Neuron (in vitro differentiated cells): ENCODE measurements around the gene SLC30A5.
"Not testable (repeated sequence)": the region's sequence is repeated elsewhere in the genome, so short reads cannot be mapped to it uniquely, and the experiment has no call there.

Experiments
- H2AFZ ChIP-seq: one replicate; pipeline ENCODE4 v1.6.1; 2013; ENCODE audit warnings: low read depth, mild to moderate bottlenecking, inconsistent platforms, low read length, moderate library complexity
- H3K27me3 ChIP-seq: one replicate; pipeline ENCODE4 v1.6.1; 2013; ENCODE audit warnings: low read length; ENCODE audit not compliant: insufficient read depth
- H3K36me3 ChIP-seq: one replicate; pipeline ENCODE4 v1.6.1; 2013; ENCODE audit warnings: low read length; ENCODE audit not compliant: insufficient read depth
- H3K4me1 ChIP-seq: one replicate; pipeline ENCODE4 v1.6.1; 2013; ENCODE audit warnings: low read length; ENCODE audit not compliant: insufficient read depth
- H3K4me3 ChIP-seq: 2 replicates; pipeline ENCODE4 v1.5.1; 2013; ENCODE audit warnings: mild to moderate bottlenecking, low read length, moderate library complexity
- H3K9me3 ChIP-seq: one replicate; pipeline ENCODE4 v1.6.1; 2013; ENCODE audit warnings: low read length

Gene SLC30A5

DNA sequence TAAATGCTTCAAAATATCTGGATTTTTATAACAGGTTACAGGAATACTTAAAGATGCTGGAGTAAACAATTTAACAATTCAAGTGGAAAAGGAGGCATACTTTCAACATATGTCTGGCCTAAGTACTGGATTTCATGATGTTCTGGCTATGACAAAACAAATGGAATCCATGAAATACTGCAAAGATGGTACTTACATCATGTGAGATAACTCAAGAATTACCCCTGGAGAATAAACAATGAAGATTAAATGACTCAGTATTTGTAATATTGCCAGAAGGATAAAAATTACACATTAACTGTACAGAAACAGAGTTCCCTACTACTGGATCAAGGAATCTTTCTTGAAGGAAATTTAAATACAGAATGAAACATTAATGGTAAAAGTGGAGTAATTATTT is 35.6 kb downstream of the SLC30A5 start:
- Histone ChIP-seq H3K27me3 (no peaks in the 10 kb centered on the region), H2AFZ (no peak overlapping the region), H3K4me3 (no peak overlapping the region), H3K36me3 (peaks cover 29% of the 10 kb centered on the region), H3K9me3 (no peaks in the 10 kb centered on the region), H3K4me1 (no peaks in the 10 kb centered on the region)

DNA sequence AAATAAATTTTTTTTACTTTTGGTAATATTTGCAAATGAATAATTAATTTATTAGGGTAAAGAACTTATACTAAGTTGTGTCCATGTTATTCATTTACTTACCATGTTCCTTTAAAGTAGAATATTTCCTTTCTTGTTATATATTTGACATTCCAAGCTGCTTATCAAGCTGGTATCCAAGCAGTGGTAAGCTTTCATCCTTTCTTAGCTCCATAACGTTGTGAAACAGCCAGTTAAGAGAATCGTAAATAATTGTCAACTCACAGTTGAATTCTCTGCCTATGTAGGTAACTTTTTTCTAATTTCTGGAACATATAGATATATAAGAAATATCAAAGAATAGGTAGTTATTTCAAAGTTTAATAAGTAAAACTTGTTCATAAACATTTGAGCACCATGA is 36.4 kb downstream of the SLC30A5 start:
- H2AFZ ChIP-seq = no peak overlapping the region
- H3K9me3 ChIP-seq = no peaks in the 10 kb centered on the region
- no peaks in the 10 kb centered on the region for H3K27me3 ChIP-seq
- H3K4me3 ChIP-seq = no peak overlapping the region
- H3K4me1 ChIP-seq = no peaks in the 10 kb centered on the region
- H3K36me3 ChIP-seq = peaks cover 23% of the 10 kb centered on the region

DNA sequence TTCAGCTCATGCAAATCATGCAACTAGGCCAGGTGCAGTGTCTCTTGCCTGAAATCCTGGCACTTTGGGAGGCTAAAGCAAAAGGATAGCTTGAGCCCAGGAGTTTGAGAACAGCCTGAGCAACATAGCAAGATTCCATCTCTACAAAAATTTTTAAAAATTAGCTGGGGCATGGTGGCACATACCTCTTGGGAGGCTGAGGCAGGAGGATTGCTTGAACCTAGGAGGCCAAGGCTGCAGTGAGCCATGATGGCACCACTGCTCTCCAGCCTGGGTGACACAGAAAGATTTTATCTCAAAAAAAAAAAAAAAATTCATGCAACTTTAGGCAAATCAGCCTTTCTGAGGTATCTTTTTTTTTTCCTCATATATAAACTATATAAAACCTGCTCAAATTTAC is 37.5 kb downstream of the SLC30A5 start:
- Histone ChIP-seq H2AFZ (no peak overlapping the region), H3K9me3 (no peaks in the 10 kb centered on the region), H3K27me3 (no peaks in the 10 kb centered on the region), H3K4me3 (no peak overlapping the region), H3K4me1 (no peaks in the 10 kb centered on the region), H3K36me3 (peaks cover 23% of the 10 kb centered on the region)

DNA sequence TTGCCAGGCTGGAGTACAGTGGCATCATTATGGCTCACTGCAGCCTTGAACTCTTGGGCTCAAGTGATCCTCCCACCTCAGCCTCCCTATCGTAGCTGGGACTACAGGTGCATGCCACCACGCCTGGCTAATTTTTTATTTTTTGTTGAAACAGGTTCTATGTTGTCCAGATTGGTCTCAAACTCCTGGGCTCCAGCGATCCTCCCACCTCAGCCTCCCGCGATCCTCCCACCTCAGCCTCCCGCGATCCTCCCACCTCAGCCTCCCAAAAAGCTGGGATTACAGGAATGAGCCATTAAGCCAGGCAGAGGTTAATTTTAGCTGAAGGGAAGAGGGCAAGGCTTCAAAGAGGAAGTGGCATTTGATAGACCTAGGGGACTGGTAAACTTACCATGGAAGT is 40.3 kb downstream of the SLC30A5 start:
- Histone ChIP-seq H3K27me3 (no peaks in the 10 kb centered on the region), H3K4me3 (no peak overlapping the region), H3K36me3 (peaks cover 9% of the 10 kb centered on the region), H3K4me1 (no peaks in the 10 kb centered on the region), H3K9me3 (no peaks in the 10 kb centered on the region), H2AFZ (no peak overlapping the region)

DNA sequence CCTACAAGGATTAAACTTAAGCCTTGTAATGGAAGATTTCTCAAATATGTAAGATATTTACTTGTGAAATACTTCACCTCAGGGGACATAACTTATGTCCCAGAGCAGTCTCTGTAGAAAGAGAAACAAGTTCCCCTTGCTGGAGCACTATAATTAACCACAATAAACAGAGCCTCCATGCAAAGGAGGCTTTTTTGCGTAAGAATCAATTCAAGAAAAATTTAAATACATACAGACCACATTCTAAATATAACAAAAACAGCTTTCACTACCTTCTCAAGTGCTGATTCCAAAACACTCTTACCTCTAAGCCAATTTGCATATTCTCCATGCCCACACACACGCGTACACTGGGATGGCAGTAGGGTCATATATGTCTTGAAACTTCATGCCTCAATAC is 42.5 kb downstream of the SLC30A5 start:
- no peaks in the 10 kb centered on the region for H3K4me1 ChIP-seq
- no peaks in the 10 kb centered on the region for H3K36me3 ChIP-seq
- no peak overlapping the region for H2AFZ ChIP-seq
- H3K4me3 ChIP-seq = no peak overlapping the region
- H3K9me3 ChIP-seq = no peaks in the 10 kb centered on the region
- H3K27me3 ChIP-seq = no peaks in the 10 kb centered on the region

DNA sequence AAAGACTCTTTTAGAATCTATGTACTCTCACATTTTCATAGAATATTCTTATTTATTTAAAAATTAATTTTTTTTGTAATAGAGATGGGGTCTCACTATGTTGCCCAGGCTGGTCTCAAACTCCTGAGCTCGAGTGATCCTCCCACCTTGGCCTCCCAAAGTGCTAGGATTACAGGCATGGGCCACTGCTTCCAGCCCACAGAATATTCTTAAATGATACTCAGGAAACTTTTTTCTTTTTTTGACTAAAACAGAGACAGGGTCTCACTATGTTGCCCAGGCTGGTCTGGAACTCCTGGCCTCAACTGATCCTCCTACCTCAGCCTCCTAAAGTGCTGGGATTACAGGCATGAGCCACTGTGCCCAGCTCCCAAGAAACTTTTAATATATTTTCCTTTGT is 43.4 kb downstream of the SLC30A5 start:
- H3K27me3 ChIP-seq, H2AFZ ChIP-seq, H3K36me3 ChIP-seq: not testable (repeated sequence)

DNA sequence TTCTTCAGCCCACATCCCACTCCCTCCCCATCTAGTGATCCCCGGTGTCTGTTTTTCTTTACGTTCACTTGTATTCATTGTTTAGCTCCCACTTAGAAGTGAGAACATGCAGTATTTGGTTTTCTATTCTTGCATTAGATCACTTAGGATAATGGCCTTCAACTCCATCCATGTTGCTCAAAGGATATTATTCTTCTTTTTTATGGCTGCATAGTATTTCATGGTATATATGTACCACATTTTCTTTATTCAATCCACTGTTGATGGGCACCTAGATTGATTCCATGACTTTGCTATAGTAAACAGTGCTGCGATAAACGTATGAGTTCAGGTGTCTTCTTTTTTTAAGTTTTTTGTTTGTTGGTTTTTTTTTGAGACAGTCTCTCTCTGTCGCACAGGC is 44.0 kb downstream of the SLC30A5 start:
- H2AFZ ChIP-seq = no peak overlapping the region
- H3K36me3 ChIP-seq = no peaks in the 10 kb centered on the region
- H3K4me3 ChIP-seq = no peak overlapping the region
- no peaks in the 10 kb centered on the region for H3K27me3 ChIP-seq
- no peaks in the 10 kb centered on the region for H3K4me1 ChIP-seq
- H3K9me3 ChIP-seq = no peaks in the 10 kb centered on the region

More for the DNA sequence above, 43.4 kb downstream of the SLC30A5 start:
- H3K4me1 ChIP-seq, H3K4me3 ChIP-seq, H3K9me3 ChIP-seq: not testable (repeated sequence)

DNA sequence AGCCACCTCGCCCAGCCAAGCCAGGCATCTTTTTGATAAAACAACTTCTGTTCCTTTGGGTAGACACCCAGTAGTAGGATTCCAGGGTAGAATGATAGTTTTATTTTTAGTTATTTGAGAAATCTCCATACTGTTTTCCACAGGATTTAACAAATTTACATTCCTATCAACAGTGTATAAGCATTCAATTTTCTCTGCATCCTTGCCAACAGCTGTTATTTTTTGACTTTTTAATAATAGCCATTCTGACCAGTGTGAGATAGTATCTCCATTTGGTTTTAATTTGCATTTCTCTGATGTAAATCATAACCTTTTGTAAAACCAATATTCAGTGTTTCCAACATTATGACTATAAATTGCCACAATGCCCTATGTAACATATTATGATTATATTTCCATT is 45.0 kb downstream of the SLC30A5 start:
- no peaks in the 10 kb centered on the region for H3K9me3 ChIP-seq
- H2AFZ ChIP-seq = no peak overlapping the region
- no peaks in the 10 kb centered on the region for H3K36me3 ChIP-seq
- no peaks in the 10 kb centered on the region for H3K27me3 ChIP-seq
- H3K4me3 ChIP-seq = no peak overlapping the region
- no peaks in the 10 kb centered on the region for H3K4me1 ChIP-seq

DNA sequence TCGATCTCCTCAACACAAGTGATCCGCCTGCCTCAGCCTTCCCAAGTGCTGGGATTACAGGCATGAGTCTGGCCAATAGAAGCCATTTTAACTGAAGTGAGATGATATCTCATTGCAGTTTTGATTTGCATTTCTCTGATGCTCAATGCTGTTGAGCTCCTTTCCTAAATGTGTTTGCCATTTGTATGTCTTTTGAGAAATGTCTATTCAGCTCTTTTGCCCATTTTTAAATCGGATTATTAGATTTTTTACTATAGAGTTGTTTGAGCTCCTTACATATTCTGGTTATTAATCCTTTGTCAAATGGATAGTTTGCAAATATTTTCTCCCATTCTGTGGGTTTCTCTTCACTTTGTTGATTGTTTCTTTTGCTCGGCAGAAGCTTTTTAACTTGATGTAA is 46.4 kb downstream of the SLC30A5 start:
- H2AFZ ChIP-seq, H3K4me1 ChIP-seq, H3K4me3 ChIP-seq, H3K27me3 ChIP-seq, H3K36me3 ChIP-seq, H3K9me3 ChIP-seq: not testable (repeated sequence)

DNA sequence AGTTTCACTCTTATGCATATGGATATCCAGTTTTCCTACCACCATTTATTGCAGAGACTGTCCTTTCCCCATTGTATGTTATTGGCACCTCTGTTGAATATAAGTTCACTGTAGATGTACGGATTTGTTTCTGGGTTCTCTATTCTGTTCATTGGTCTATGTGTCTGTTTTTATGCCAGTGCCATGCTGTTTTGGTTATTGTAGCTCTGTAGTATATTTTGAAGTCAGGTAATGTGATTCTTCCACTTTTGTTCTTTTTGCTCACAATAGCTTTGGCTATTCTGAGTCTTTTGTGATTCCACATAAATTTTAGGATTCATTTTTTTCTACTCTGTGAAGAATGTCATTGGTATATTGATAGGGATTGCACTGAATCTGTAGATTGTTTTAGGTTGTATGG is 47.0 kb downstream of the SLC30A5 start:
- Histone ChIP-seq H3K9me3 (no peaks in the 10 kb centered on the region), H3K36me3 (no peaks in the 10 kb centered on the region), H2AFZ (no peak overlapping the region), H3K4me3 (no peak overlapping the region), H3K4me1 (no peaks in the 10 kb centered on the region), H3K27me3 (no peaks in the 10 kb centered on the region)

DNA sequence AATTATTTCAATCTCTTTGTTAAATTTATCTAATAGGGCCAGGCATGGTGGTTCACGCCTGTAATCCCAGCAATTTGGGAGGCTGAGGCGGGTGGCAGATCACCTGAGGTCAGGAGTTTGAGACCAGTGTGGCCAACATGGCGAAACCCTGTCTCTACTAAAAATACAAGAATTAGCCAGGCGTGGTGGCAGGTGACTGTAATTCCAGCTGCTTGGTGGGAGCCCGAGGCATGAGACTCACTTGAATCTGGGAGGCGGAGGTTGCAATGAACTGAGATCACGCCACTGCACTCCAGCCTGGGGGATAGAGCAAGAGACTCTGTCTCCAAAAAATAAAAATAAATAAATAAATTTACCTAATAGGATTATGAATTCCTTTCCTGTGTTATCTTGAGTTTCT is 54.8 kb downstream of the SLC30A5 start:
- not testable (repeated sequence) for H3K4me3 ChIP-seq, H3K9me3 ChIP-seq, H3K27me3 ChIP-seq, H3K36me3 ChIP-seq, H2AFZ ChIP-seq, H3K4me1 ChIP-seq

DNA sequence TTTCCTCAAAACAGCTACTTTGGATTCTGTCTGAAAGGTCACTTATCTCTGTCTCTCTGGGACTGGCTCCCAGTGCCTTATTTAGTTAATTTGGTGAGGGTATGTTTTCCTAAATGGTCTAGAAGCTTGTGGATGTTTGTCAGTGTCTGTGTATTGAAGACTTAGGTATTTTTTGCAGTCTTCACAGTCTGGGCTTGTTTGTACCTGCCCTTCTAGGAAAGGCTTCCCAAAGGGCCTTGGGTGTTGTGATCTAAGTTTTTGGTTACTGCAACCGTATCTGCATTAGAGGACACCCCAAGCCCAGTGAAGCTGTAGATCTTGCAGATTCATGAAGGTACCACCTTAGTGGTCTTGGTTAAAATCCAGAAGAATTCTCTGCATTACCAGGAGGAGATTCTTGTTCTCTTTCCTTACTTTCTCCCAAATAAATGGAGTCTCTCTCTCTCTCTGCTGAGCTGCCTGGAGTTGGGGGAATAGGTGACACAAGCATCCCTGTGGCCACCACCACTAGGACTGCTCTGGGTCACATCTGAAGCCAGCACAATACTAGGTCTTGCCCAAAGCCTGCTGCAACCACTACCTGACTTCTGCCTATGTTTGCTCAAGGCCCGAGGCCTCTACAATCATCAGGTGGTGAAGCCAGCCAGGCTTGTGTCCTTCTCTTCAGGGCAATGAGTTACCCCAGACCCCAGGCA is 55.3 kb downstream of the SLC30A5 start:
- H3K4me1 ChIP-seq = no peaks in the 10 kb centered on the region
- H3K27me3 ChIP-seq = no peaks in the 10 kb centered on the region
- no peaks in the 10 kb centered on the region for H3K36me3 ChIP-seq
- H2AFZ ChIP-seq = no peak overlapping the region
- H3K9me3 ChIP-seq = no peaks in the 10 kb centered on the region
- H3K4me3 ChIP-seq = no peak overlapping the region

DNA sequence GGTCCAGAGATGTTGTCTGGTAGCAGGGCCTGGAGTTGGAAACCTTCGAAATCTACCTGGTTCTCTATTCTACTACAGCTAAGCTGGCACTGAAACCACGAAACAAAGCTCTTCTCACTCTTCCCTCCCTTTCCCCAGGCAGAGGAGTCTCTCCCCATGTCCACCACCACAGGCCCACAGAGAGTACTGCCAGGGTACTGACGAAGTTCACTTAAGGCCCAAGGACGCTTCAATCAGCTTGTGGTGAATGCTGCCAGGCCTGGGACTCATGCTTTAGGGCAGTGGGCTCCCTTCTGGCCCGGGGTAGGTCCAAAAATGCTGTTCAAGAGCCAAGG is 55.8 kb downstream of the SLC30A5 start:
- H3K27me3 ChIP-seq = no peaks in the 10 kb centered on the region
- no peak overlapping the region for H2AFZ ChIP-seq
- no peaks in the 10 kb centered on the region for H3K4me1 ChIP-seq
- no peaks in the 10 kb centered on the region for H3K9me3 ChIP-seq
- H3K36me3 ChIP-seq = no peaks in the 10 kb centered on the region
- no peak overlapping the region for H3K4me3 ChIP-seq

DNA sequence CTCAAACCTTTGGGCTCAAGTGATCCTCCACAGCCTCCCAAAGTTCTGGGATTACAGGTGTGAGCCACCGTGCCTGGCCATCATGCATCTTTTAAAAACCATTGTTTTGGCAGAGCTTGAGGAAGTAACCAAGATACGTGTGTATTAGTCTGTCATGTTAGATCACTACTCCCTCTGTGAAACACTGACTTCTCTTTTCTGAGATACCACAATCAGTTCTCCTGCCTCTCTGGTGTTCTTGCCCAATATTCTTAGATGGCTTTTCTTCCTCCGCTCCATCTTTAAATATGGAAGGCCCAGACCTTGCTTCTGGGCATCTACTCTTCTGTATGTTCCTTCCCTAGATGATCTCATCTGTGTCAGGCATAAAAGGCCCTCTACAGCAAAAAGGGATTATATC is 58.9 kb downstream of the SLC30A5 start:
- Histone ChIP-seq H3K4me3 (no peak overlapping the region), H3K27me3 (no peaks in the 10 kb centered on the region)

More for the DNA sequence above, 58.9 kb downstream of the SLC30A5 start:
- Histone ChIP-seq H3K9me3 (no peaks in the 10 kb centered on the region), H3K36me3 (no peaks in the 10 kb centered on the region), H2AFZ (no peak overlapping the region), H3K4me1 (no peaks in the 10 kb centered on the region)
